Endodermal cell (in vitro differentiated cells): ENCODE data around the gene LRMDA. TPM values are rescaled to one million over a fixed set of nuclear protein-coding genes. Genes with fewer than 3 reads are reported as not detected.

Experiments used
- DNase-seq: peaks from one replicate; pipeline ENCODE4 v3.0.0-alpha.2; 2017
- H3K27ac ChIP-seq: 2 replicates; pipeline ENCODE4 v1.5.1; 2013; ENCODE audit warnings: mild to moderate bottlenecking, low read depth, low read length, moderate library complexity
- H3K27me3 ChIP-seq: 2 replicates; pipeline ENCODE4 v1.6.1; 2013; ENCODE audit warnings: mild to moderate bottlenecking, low read length, moderate library complexity; ENCODE audit not compliant: insufficient read depth, control insufficient read depth, poor library complexity, severe bottlenecking
- H3K36me3 ChIP-seq: 2 replicates; pipeline ENCODE4 v1.7.0; 2013; ENCODE audit warnings: mild to moderate bottlenecking, low read length, moderate library complexity; ENCODE audit not compliant: control insufficient read depth, insufficient read depth
- H3K4me1 ChIP-seq: one replicate; pipeline ENCODE4 v1.7.0; 2013; ENCODE audit warnings: low read length; ENCODE audit not compliant: control insufficient read depth, insufficient read depth
- H3K4me3 ChIP-seq: 2 replicates; pipeline ENCODE4 v1.5.1; 2013; ENCODE audit warnings: mild to moderate bottlenecking, low read length, moderate library complexity
- H3K9ac ChIP-seq: 2 replicates; pipeline ENCODE4 v1.6.1; 2013; ENCODE audit warnings: mild to moderate bottlenecking, low read length, moderate library complexity; ENCODE audit not compliant: poor library complexity, severe bottlenecking; ENCODE audit errors: extremely low read depth
- H3K9me3 ChIP-seq: 2 replicates; pipeline ENCODE4 v1.6.1; 2013; ENCODE audit warnings: mild to moderate bottlenecking, low read length, moderate library complexity; ENCODE audit not compliant: control insufficient read depth
- H3K27ac Mint-ChIP-seq: 2 replicates; pipeline ENCODE4 v1.8.0; 2020; ENCODE audit warnings: mixed read lengths
- H3K27me3 Mint-ChIP-seq: 2 replicates; pipeline ENCODE4 v1.8.0; 2021; ENCODE audit warnings: mild to moderate bottlenecking, mixed read lengths; ENCODE audit not compliant: insufficient read depth
- H3K36me3 Mint-ChIP-seq: 2 replicates; pipeline ENCODE4 v1.8.0; 2020; ENCODE audit warnings: low read depth, mixed read lengths
- H3K4me1 Mint-ChIP-seq: 2 replicates; pipeline ENCODE4 v1.8.0; 2020; ENCODE audit warnings: mixed read lengths
- H3K4me3 Mint-ChIP-seq: 2 replicates; pipeline ENCODE4 v1.8.0; 2020; ENCODE audit warnings: mild to moderate bottlenecking, moderate library complexity, mixed read lengths
- H3K9me3 Mint-ChIP-seq: 2 replicates; pipeline ENCODE4 v1.8.0; 2020; ENCODE audit warnings: mild to moderate bottlenecking, mixed read lengths
- CTCF ChIP-seq: fragments of 200-600 bp; sonication (generic); conservative IDR thresholded peaks from 2 replicates; pipeline ENCODE4 v1.5.0; 2021; ENCODE audit warnings: antibody characterized with exemption, mild to moderate bottlenecking
- WGBS, 2 experiments: methylation state at CpG; one replicate each; pipeline versions ENCODE4 v1.1.5 to v1.1.7; 2013; ENCODE audit warnings: missing lambda C conversion rate in 2 of 2, mixed read lengths in 1 of 2; ENCODE audit not compliant: insufficient coverage in 1 of 2, insufficient read length in 1 of 2; 5-methylcytosine and 5-hydroxymethylcytosine counted together
- total RNA-seq, 2 donors: library from RNA; stranded (reverse); fragmentation: NEBNext Ultra II Directional in 1 of 2; extraction: Animal tissue kit (Norgen Biotek cat#: 25700) in 1 of 2; gene quantifications; 2 replicates in 1 of 2; 3 replicates in 1 of 2; pipeline ENCODE4 v1.2.1, GENCODE V29; 2021

Gene LRMDA
- total RNA-seq, 2 donors from 2014 or later, result 1.7 to 5.1 TPM

- H3K36me3 Mint-ChIP-seq, result no peaks in the 10 kb centered on the region
- Histone ChIP-seq H3K27me3 (peaks cover 45% of the 10 kb centered on the region), H3K4me3 (no peak overlapping the region), H3K27ac (no peak overlapping the region), H3K4me1 (peaks cover 3% of the 10 kb centered on the region), H3K9me3 (no peaks in the 10 kb centered on the region), H3K9ac (no peak overlapping the region), H3K36me3 (no peaks in the 10 kb centered on the region)
- no peak overlapping the region for H3K4me3 Mint-ChIP-seq
- no peak for TF ChIP-seq CTCF
- peaks cover 20% of the 10 kb centered on the region for H3K4me1 Mint-ChIP-seq
- no peaks in the 10 kb centered on the region for H3K9me3 Mint-ChIP-seq
- no peak for DNase-seq
- no peak overlapping the region for H3K27ac Mint-ChIP-seq
- peaks cover 87% of the 10 kb centered on the region for H3K27me3 Mint-ChIP-seq
- 63 to 83% methylated on average over 1 to 2 of the region's 2 CpGs for WGBS, 2 experiments
Measured at GRCh38 chr10:75435291-75435690, 3.9 kb downstream of the LRMDA start.

GRCh38 chr10:75436896-75437295, 5.5 kb downstream of the LRMDA start:
- peaks cover 16% of the 10 kb centered on the region for H3K4me1 Mint-ChIP-seq

GRCh38 chr10:75437693-75438092, 6.3 kb downstream of the LRMDA start:
- H3K27ac Mint-ChIP-seq, result no peak overlapping the region
- TF ChIP-seq CTCF, result no peak
- H3K27ac ChIP-seq, result no peak overlapping the region
- H3K9me3 Mint-ChIP-seq, result no peaks in the 10 kb centered on the region
- no peak for DNase-seq
- H3K36me3 Mint-ChIP-seq, result no peaks in the 10 kb centered on the region
- 91 to 94% methylated on average over 3 of the region's 3 CpGs for WGBS, 2 experiments
- H3K9ac ChIP-seq, result no peak overlapping the region
- peaks cover 3% of the 10 kb centered on the region for H3K4me1 ChIP-seq
- H3K36me3 ChIP-seq, result no peaks in the 10 kb centered on the region
- no peak overlapping the region for H3K4me3 Mint-ChIP-seq
- H3K27me3 ChIP-seq, result peaks cover 34% of the 10 kb centered on the region
- H3K27me3 Mint-ChIP-seq, result peaks cover 77% of the 10 kb centered on the region
- no peak overlapping the region for H3K4me3 ChIP-seq
- H3K4me1 Mint-ChIP-seq, result peaks cover 11% of the 10 kb centered on the region
- peaks cover 8% of the 10 kb centered on the region for H3K9me3 ChIP-seq

More at GRCh38 chr10:75436896-75437295, 5.5 kb downstream of the LRMDA start:
- H3K36me3 ChIP-seq, result no peaks in the 10 kb centered on the region
- peaks cover under 1% of the 10 kb centered on the region for H3K9me3 ChIP-seq
- H3K27me3 ChIP-seq, result peaks cover 42% of the 10 kb centered on the region
- H3K9ac ChIP-seq, result no peak overlapping the region
- H3K4me3 Mint-ChIP-seq, result no peak overlapping the region
- no peak overlapping the region for H3K4me3 ChIP-seq
- H3K27ac Mint-ChIP-seq, result no peak overlapping the region
- peaks cover 3% of the 10 kb centered on the region for H3K4me1 ChIP-seq
- H3K9me3 Mint-ChIP-seq, result no peaks in the 10 kb centered on the region
- no peaks in the 10 kb centered on the region for H3K36me3 Mint-ChIP-seq
- DNase-seq, result no peak
- peaks cover 83% of the 10 kb centered on the region for H3K27me3 Mint-ChIP-seq
- TF ChIP-seq CTCF, result no peak
- H3K27ac ChIP-seq, result no peak overlapping the region
